A549 (cell line): ENCODE data around the gene KLHL36.

Experiments
- EP300 ChIP-seq, 2 experiments: fragments of >200 bp; sonication (Bioruptor Twin); formaldehyde crosslinking; IDR thresholded peaks; 2 replicates in 1 of 2; 3 replicates in 1 of 2; pipeline ENCODE4 v1.6.1; 2016 to 2017
- NR3C1 ChIP-seq: fragments of >200 bp; sonication (Bioruptor Twin); formaldehyde crosslinking; IDR thresholded peaks from 3 replicates; pipeline ENCODE4 v1.6.1; 2017
- POLR2A ChIP-seq: IDR thresholded peaks from 2 replicates; pipeline ENCODE4 v1.6.1; 2012; ENCODE audit warnings: mild to moderate bottlenecking, low read length
- RAD21 ChIP-seq, 2 experiments: fragments of >200 bp in 1 of 2; sonication (Bioruptor Twin) in 1 of 2; formaldehyde crosslinking in 1 of 2; IDR thresholded peaks in 1 of 2; conservative IDR thresholded peaks in 1 of 2; 2 replicates in 1 of 2; 3 replicates in 1 of 2; pipeline ENCODE4 v1.6.1; 2012 to 2018; ENCODE audit warnings: inconsistent platforms in 1 of 2
- SREBF2 ChIP-seq: fragments of 450-650 bp; IDR thresholded peaks from 2 replicates; pipeline ENCODE4 v1.6.1; 2014; ENCODE audit warnings: mild to moderate bottlenecking, moderate library complexity
- TF ChIP-seq, protein P1 (sequence below): IDR thresholded peaks from 2 replicates; pipeline ENCODE4 v1.6.1; 2012
- TF ChIP-seq, protein P2 (sequence below): fragments of >200 bp; sonication (Bioruptor Twin); formaldehyde crosslinking; IDR thresholded peaks from 3 replicates; pipeline ENCODE4 v1.5.1; 2016
- TF ChIP-seq, protein P3 (sequence below): fragments of 200-600 bp; sonication (generic); IDR thresholded peaks from 2 replicates; pipeline ENCODE4 v1.6.1; 2016; ENCODE audit warnings: antibody characterized with exemption, mild to moderate bottlenecking, moderate library complexity

DNA sequence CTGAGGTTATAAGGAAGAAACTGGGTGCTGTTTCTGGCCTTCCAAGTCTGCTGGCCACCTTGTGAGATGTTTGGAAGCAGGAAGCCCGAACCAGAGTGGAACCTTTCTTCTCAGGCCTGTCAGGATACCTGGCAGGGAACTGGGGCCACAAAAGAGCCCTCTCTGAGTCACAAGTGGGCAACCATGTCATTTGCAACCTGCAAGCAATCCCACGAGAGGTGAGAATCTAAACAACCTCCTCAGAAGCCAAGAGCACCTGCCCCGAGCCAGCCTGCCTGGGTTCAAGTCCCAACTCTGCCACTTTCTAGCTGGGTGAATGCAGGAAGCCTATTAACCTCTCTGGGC, 33.7 kb upstream of the KLHL36 start:
- TF ChIP-seq, protein P1, sequence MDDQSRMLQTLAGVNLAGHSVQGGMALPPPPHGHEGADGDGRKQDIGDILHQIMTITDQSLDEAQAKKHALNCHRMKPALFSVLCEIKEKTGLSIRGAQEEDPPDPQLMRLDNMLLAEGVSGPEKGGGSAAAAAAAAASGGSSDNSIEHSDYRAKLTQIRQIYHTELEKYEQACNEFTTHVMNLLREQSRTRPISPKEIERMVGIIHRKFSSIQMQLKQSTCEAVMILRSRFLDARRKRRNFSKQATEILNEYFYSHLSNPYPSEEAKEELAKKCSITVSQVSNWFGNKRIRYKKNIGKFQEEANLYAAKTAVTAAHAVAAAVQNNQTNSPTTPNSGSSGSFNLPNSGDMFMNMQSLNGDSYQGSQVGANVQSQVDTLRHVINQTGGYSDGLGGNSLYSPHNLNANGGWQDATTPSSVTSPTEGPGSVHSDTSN: no peak
- no peak for TF ChIP-seq NR3C1
- no peak for TF ChIP-seq EP300 (IDR thresholded peaks at IDR 0.05)
- TF ChIP-seq, protein P2, sequence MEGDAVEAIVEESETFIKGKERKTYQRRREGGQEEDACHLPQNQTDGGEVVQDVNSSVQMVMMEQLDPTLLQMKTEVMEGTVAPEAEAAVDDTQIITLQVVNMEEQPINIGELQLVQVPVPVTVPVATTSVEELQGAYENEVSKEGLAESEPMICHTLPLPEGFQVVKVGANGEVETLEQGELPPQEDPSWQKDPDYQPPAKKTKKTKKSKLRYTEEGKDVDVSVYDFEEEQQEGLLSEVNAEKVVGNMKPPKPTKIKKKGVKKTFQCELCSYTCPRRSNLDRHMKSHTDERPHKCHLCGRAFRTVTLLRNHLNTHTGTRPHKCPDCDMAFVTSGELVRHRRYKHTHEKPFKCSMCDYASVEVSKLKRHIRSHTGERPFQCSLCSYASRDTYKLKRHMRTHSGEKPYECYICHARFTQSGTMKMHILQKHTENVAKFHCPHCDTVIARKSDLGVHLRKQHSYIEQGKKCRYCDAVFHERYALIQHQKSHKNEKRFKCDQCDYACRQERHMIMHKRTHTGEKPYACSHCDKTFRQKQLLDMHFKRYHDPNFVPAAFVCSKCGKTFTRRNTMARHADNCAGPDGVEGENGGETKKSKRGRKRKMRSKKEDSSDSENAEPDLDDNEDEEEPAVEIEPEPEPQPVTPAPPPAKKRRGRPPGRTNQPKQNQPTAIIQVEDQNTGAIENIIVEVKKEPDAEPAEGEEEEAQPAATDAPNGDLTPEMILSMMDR: no peak
- TF ChIP-seq POLR2A: no peak
- TF ChIP-seq SREBF2: no peak
- TF ChIP-seq, protein P3, sequence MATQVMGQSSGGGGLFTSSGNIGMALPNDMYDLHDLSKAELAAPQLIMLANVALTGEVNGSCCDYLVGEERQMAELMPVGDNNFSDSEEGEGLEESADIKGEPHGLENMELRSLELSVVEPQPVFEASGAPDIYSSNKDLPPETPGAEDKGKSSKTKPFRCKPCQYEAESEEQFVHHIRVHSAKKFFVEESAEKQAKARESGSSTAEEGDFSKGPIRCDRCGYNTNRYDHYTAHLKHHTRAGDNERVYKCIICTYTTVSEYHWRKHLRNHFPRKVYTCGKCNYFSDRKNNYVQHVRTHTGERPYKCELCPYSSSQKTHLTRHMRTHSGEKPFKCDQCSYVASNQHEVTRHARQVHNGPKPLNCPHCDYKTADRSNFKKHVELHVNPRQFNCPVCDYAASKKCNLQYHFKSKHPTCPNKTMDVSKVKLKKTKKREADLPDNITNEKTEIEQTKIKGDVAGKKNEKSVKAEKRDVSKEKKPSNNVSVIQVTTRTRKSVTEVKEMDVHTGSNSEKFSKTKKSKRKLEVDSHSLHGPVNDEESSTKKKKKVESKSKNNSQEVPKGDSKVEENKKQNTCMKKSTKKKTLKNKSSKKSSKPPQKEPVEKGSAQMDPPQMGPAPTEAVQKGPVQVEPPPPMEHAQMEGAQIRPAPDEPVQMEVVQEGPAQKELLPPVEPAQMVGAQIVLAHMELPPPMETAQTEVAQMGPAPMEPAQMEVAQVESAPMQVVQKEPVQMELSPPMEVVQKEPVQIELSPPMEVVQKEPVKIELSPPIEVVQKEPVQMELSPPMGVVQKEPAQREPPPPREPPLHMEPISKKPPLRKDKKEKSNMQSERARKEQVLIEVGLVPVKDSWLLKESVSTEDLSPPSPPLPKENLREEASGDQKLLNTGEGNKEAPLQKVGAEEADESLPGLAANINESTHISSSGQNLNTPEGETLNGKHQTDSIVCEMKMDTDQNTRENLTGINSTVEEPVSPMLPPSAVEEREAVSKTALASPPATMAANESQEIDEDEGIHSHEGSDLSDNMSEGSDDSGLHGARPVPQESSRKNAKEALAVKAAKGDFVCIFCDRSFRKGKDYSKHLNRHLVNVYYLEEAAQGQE: no peak
- no peak for TF ChIP-seq RAD21 (conservative IDR thresholded peaks at IDR 0.05 in 1 of 2, IDR thresholded peaks at IDR 0.05 in 1 of 2)
